HFF-Myc (cell line): Measurements from ENCODE around the gene CACYBP.

Experiments
- DNase-seq: peaks from one replicate; pipeline ENCODE4 v3.0.0-alpha.2; 2011; ENCODE audit warnings: low read depth; ENCODE audit errors: extremely low read depth
- H3K4me3 ChIP-seq: replicated peaks from 2 replicates; pipeline ENCODE4 v1.5.1; 2011; ENCODE audit warnings: low read depth, mild to moderate bottlenecking, control low read depth, low read length
- CTCF ChIP-seq: IDR thresholded peaks from 2 replicates; pipeline ENCODE4 v1.5.1; 2012; ENCODE audit warnings: mild to moderate bottlenecking, low read depth, low read length, control low read depth; ENCODE audit errors: missing control alignments

The CACYBP gene

DNA sequence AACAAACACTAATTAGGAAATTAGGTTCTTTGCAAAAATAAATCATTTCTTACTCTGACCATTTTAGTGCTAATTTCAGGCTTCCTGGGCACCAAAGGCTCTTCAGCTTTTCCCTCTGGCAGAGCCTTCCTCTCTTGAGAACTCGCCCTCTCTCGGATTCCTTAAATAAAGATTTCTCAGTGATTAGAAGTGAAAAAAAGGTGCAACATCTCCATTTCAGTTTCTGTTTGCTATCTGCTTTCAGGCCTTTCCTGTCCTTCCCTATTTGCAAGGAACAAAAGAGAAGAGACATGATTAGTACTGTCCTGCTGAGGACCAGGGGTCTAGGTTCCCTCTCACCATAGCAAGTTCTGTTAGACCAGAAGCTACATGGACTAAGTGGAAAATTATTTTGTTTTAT lies 27.8 kb upstream of the CACYBP start:
- no peak for TF ChIP-seq CTCF
- no peak overlapping the region for H3K4me3 ChIP-seq
- no peak for DNase-seq

DNA sequence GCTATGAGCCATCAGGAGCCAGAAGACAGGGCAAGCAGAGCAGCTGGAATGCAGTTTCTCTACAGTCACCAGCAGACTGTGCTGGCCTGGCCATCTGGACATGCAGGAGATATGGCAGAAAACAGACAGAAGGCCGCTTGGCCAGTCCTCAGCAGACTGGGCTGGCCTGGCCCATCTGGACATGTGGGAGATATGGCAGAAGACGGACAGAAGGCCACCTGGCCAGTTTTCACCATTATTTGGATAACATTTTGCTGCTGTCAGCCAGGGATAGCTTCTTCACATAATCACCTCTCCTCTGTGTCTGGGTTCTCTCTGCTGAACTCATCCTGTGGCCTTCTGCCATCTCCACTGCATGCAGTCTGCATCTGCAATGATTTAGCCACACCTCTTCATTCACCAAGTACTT lies 25.0 kb upstream of the CACYBP start:
- no peak for TF ChIP-seq CTCF
- no peak overlapping the region for H3K4me3 ChIP-seq
- no peak for DNase-seq

DNA sequence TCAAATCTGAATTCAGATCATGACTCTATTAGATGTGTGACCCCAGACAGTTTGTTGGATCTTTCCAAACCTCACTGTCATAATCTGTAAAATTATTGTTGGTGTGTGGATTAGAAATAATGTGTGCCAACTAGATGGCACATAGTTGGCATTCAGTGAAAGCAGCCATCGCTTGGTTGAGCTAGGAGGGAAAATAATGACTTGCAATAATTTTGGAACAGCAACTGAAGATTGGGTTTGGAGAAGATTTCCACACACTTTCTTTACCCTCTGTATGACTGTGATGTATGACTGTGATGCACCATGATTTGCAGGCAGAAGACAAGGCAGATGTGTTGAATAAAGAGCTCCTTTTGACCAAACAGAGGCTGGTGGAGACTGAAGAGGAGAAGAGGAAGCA lies 24.0 kb upstream of the CACYBP start:
- no peak for DNase-seq
- no peak for TF ChIP-seq CTCF
- H3K4me3 ChIP-seq = no peak overlapping the region

- no peak overlapping the region for H3K4me3 ChIP-seq
- no peak for DNase-seq
- TF ChIP-seq CTCF = no peak
Observed at GRCh38 chr1:174976436-174977108, 23.2 kb upstream of the CACYBP start.

- H3K4me3 ChIP-seq = no peak overlapping the region
- DNase-seq = no peak
- peak; percentile 43 for TF ChIP-seq CTCF
Observed at GRCh38 chr1:174982971-174983689, 16.6 kb upstream of the CACYBP start.

GRCh38 chr1:174984952-174985351 lies 14.8 kb upstream of the CACYBP start:
- no peak for TF ChIP-seq CTCF
- no peak for DNase-seq
- H3K4me3 ChIP-seq = no peak overlapping the region
